Stimulated activated CD4-positive, alpha-beta T cell treated with anti-CD3 and anti-CD28 coated beads, TNF-alpha, amount 100 ng/mL, for 24 hours (primary cell): ENCODE results near the gene PCDHA4.
A peak's percentile ranks its signal among the peaks of the same experiment; 100 is the strongest.
"Not testable (repeated sequence)": the region's sequence is repeated elsewhere in the genome, so short reads cannot be mapped to it uniquely, and the experiment has no call there.

Experiments used
- DNase-seq, 3 experiments: peaks; one replicate each; pipeline ENCODE4 v3.0.0-alpha.2; 2020; ENCODE audit warnings: low read depth in 3 of 3

The PCDHA4 gene

DNA sequence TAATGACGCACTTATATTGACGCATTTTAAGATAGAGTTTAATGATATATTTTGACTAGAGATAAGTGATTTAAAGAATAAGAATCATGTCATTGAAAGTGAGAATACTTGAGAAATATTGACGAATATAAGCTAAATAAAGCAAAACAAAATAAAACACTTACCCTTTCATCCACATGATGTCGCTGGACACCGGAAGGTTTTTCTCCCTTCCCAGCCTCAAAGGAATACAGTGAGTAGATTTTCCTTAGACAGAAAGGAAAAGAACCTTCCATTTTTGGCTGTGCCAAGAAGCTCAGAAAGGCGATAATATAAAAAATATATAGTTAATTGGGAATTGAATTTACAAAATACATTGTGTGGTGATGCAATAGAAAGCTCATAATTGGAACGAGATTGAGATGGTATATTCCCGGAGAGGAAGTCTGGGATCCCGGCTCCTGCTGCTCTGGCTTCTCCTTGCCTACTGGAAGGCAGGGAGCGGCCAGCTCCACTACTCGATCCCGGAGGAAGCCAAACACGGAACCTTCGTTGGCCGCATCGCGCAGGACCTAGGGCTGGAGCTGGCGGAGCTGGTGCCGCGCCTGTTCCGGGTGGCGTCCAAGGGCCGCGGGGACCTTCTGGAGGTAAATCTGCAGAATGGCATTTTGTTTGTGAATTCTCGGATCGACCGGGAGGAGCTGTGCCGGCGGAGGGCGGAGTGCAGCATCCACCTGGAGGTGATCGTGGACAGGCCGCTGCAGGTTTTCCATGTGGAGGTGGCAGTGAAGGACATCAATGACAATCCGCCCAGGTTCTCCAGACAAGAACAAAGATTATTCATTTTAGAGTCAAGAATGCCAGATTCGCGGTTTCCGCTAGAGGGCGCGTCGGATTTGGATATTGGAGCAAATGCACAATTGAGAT is 14.8 kb downstream of the PCDHA4 start, which contains the start of gene PCDHA5:
Gene PCDHA5, plus strand, starts transcription at position 239 of the 906 bp plus-strand sequence.
- peak in 1 of 3 experiments; percentile 28 for DNase-seq

- no peak for DNase-seq
These were observed 15.4 kb downstream of the PCDHA4 start for GRCh38 chr5:140822281-140822629.

DNA sequence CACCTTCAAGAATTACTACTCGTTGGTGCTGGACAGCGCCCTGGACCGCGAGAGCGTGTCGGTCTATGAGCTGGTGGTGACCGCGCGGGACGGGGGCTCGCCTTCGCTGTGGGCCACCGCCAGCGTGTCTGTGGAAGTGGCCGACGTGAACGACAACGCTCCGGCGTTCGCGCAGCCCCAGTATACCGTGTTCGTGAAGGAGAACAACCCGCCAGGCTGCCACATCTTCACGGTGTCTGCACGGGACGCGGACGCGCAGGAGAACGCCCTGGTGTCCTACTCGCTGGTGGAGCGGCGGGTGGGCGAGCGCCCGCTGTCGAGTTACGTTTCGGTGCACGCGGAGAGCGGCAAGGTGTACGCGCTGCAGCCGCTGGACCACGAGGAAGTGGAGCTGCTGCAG is 16.1 kb downstream of the PCDHA4 start:
- not testable (repeated sequence) for DNase-seq

DNA sequence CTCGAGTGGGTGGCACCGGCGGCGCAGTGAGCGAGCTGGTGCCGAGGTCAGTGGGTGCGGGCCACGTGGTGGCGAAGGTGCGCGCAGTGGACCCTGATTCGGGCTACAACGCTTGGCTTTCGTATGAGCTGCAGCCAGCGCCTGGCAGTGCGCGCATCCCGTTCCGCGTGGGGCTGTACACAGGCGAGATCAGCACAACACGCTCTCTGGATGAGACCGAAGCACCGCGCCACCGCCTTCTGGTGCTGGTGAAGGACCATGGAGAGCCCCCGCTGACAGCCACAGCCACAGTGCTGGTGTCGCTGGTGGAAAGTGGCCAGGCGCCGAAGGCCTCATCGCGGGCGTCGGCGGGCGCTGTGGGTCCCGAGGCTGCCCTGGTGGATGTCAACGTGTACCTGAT is 16.6 kb downstream of the PCDHA4 start:
- DNase-seq = no peak

DNA sequence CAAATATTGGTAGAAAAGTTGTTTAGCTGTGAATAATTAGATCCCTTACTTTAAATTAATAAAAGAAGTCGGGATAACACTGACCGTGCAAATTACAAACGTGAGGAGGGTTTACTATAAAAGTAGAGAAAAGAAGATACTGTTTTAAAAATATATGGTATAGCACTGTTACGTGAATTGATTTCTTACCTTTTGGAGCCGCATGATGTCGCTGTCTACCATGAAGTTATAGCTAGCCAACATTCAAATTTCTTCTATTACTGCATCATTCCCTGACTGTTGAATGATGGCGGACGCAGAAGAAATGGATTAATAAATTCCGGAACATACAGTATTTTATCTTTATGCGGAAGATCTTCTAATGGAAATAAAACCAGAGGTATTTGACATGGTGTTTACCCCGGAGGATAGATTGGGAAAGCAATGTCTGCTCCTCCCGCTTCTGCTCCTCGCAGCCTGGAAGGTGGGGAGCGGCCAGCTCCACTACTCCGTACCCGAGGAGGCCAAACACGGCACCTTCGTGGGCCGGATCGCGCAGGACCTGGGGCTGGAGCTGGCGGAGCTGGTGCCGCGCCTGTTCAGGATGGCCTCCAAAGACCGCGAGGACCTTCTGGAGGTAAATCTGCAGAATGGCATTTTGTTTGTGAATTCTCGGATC is 21.0 kb downstream of the PCDHA4 start, which contains the start of gene PCDHA6:
Gene PCDHA6, plus strand, starts transcription at position 257 of the 658 bp plus-strand sequence. Its CDS starts 132 bp downstream, at position 389.
- no peak for DNase-seq

DNA sequence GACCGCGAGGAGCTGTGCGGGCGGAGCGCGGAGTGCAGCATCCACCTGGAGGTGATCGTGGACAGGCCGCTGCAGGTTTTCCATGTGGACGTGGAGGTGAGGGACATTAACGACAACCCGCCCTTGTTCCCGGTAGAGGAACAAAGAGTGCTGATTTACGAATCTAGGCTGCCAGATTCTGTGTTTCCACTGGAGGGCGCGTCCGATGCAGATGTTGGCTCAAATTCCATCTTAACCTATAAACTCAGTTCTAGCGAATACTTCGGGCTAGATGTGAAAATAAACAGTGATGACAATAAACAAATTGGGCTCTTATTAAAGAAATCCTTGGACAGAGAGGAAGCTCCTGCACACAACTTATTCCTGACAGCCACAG is 21.5 kb downstream of the PCDHA4 start:
- no peak for DNase-seq

GRCh38 chr5:140829511-140830501 is 22.9 kb downstream of the PCDHA4 start:
- not testable (repeated sequence) for DNase-seq

DNA sequence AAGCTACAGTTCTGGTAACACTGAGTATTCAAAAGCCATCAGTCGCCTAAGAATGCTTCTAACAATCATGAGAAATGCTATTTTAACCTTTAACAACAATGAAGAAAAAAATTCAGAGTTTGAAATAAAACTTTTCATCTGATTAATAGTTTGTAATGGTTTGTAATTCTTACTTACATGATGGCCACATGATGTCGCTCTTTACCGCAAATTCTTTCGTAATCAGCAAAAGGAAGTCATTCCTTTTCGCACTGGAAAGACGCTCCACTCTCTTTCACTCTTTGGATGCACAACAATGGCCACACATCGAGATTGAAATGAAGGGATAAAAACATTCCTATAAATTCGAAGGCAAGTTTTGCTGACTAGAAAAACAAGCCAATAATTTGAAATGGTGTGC is 27.1 kb downstream of the PCDHA4 start, which contains the start of gene PCDHA7:
Gene PCDHA7, plus strand, starts transcription at position 277 of the 400 bp plus-strand sequence. Its CDS starts 115 bp downstream, at position 392.
- no peak for DNase-seq

DNA sequence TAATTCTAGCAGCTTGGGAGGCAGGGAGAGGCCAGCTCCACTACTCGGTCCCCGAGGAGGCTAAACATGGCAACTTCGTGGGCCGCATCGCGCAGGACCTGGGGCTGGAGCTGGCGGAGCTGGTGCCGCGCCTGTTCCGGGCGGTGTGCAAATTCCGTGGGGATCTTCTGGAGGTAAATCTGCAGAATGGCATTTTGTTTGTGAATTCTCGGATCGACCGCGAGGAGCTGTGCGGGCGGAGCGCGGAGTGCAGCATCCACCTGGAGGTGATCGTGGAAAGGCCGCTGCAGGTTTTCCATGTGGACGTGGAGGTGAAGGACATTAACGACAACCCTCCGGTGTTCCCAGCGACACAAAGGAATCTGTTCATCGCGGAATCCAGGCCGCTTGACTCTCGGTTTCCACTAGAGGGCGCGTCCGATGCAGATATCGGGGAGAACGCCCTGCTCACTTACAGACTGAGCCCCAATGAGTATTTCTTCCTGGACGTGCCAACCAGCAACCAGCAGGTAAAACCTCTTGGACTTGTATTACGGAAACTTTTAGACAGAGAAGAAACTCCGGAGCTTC is 27.7 kb downstream of the PCDHA4 start:
- not testable (repeated sequence) for DNase-seq

DNA sequence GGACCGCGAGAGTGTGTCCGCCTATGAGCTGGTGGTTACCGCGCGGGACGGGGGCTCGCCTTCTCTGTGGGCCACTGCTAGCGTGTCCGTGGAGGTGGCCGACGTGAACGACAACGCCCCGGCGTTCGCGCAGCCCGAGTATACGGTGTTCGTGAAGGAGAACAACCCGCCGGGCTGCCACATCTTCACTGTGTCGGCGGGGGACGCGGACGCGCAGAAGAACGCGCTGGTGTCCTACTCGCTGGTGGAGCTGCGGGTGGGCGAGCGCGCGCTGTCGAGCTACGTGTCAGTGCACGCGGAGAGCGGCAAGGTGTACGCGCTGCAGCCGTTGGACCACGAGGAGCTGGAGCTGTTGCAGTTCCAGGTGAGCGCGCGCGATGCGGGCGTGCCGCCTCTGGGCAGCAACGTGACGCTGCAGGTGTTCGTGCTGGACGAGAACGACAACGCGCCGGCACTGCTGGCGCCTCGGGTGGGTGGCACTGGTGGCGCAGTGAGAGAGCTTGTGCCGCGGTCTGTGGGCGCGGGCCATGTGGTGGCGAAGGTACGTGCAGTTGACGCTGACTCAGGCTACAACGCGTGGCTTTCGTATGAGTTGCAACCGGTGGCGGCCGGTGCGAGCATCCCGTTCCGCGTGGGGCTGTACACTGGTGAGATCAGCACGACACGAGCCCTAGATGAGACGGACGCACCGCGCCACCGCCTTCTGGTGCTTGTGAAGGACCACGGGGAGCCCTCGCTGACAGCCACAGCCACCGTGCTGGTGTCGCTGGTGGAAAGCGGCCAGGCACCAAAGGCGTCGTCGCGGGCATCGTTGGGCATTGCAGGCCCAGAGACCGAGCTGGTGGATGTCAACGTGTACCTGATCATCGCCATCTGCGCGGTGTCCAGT is 29.0 kb downstream of the PCDHA4 start:
- no peak for DNase-seq

- DNase-seq = no peak
These were observed 34.4 kb downstream of the PCDHA4 start, which contains the start of gene PCDHA8 for GRCh38 chr5:140840978-140841962. TSS of gene PCDHA8 (plus strand) at chr5:140841187. CDS start at chr5:140841322, 135 bp downstream.

- no peak for DNase-seq
These were observed 36.2 kb downstream of the PCDHA4 start for GRCh38 chr5:140842798-140843733.

DNA sequence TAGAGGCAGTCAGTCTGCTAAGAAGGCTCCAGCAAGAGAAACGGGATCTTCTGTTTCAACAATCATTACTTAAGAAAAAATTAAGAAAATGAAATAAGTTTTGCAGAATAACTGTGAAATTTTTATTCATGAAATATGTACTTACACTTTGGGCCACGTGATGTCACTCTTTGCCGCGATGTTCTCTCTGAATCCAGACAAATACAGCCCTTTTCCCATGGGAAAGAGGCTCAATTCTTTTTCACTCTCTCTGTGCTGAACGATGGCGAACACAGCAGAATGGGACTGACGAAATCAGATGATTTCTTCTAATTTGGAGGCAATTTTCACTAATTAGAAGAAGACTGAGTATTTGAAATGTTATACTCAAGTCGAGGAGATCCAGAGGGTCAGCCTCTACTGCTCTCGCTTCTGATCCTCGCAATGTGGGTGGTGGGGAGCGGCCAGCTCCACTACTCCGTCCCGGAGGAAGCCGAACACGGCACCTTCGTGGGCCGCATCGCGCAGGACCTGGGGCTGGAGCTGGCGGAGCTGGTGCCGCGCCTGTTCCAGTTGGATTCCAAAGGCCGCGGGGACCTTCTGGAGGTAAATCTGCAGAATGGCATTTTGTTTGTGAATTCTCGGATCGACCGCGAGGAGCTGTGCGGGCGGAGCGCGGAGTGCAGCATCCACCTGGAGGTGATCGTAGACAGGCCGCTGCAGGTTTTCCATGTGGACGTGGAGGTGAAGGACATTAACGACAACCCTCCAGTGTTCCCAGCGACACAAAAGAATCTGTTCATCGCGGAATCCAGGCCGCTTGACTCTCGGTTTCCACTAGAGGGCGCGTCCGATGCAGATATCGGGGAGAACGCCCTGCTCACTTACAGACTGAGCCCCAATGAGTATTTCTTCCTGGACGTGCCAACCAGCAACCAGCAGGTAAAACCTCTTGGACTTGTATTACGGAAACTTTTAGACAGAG is 41.6 kb downstream of the PCDHA4 start, which contains the start of gene PCDHA9:
Gene PCDHA9, plus strand, starts transcription at position 244 of the 964 bp plus-strand sequence. Its CDS starts 114 bp downstream, at position 358.
- DNase-seq = not testable (repeated sequence)

DNA sequence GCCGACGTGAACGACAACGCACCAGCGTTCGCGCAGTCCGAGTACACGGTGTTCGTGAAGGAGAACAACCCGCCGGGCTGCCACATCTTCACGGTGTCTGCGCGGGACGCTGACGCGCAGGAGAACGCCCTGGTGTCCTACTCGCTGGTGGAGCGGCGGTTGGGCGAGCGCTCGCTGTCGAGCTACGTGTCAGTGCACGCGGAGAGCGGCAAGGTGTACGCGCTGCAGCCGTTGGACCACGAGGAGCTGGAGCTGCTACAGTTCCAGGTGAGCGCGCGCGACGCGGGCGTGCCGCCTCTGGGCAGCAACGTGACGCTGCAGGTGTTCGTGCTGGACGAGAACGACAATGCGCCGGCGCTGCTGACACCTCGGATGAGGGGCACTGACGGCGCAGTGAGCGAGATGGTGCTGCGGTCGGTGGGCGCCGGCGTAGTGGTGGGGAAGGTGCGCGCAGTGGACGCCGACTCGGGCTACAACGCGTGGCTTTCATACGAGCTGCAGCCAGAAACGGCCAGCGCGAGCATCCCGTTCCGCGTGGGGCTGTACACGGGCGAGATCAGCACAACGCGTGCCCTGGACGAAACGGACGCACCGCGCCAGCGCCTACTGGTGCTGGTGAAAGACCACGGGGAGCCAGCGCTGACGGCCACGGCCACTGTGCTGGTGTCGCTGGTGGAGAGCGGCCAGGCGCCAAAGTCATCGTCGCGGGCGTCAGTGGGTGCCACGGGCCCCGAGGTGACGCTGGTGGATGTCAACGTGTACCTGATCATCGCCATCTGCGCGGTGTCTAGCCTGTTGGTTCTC is 43.2 kb downstream of the PCDHA4 start:
- not testable (repeated sequence) for DNase-seq
